Measurements from ENCODE around the gene GAPVD1.

The GAPVD1 gene

DNA sequence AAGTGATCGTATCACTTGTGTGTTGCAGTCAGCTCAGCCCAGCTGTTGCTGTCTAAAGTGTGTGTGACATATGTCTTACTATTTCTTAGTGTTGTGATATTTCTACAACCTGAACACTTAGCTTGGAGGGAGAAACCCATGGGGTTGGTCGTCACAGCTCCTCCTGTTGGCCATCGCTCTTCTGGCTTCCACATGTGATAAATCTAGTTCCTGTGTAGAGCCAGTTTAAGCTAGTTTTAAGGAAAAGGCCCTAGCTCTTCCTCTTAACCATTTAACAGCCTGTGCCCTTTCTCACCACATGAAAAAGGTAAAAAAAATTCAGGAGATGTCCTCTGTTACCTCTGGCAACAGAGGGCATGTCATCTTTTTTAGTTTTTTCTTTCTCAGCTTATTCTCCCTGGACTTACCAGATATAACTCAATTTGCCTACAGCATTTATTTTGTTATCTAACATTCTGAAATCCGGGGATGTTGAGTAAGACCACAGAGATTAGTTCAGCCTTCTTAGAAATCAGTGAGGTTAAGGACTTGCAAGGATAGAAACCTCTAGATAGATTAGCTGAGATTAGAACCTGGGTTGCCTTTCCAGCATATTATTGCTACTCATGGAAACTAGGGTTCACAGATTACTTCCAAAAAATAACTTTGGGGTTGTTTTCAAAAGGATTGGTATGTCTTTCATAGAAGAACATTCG is 100.4 kb downstream of the GAPVD1 start:
- peaks cover 66% of the 10 kb centered on the region for H3K36me3 ChIP-seq (ENCODE audit: insufficient read depth, low read length)
- TF ChIP-seq, protein P1, sequence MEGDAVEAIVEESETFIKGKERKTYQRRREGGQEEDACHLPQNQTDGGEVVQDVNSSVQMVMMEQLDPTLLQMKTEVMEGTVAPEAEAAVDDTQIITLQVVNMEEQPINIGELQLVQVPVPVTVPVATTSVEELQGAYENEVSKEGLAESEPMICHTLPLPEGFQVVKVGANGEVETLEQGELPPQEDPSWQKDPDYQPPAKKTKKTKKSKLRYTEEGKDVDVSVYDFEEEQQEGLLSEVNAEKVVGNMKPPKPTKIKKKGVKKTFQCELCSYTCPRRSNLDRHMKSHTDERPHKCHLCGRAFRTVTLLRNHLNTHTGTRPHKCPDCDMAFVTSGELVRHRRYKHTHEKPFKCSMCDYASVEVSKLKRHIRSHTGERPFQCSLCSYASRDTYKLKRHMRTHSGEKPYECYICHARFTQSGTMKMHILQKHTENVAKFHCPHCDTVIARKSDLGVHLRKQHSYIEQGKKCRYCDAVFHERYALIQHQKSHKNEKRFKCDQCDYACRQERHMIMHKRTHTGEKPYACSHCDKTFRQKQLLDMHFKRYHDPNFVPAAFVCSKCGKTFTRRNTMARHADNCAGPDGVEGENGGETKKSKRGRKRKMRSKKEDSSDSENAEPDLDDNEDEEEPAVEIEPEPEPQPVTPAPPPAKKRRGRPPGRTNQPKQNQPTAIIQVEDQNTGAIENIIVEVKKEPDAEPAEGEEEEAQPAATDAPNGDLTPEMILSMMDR (IDR thresholded peaks at IDR 0.05; ENCODE audit: borderline replicate concordance, extremely low read depth, low read length, poor library complexity, severe bottlenecking), result peak; percentile 33
- no peak for TF ChIP-seq EZH2 (IDR thresholded peaks at IDR 0.05; ENCODE audit: borderline replicate concordance, low read depth, low read length, severe bottlenecking)
- no peaks in the 10 kb centered on the region for H4K20me1 ChIP-seq (ENCODE audit: insufficient read depth, low read length)
- no peak overlapping the region for H3K27ac ChIP-seq (ENCODE audit: low read length)
- H3K27me3 ChIP-seq (ENCODE audit: insufficient read depth, low read length, poor library complexity), result no peaks in the 10 kb centered on the region
- H2AFZ ChIP-seq (ENCODE audit: low read depth, low read length), result no peak overlapping the region
- peak; percentile 10 for DNase-seq
- no peaks in the 10 kb centered on the region for H3K79me2 ChIP-seq (ENCODE audit: insufficient read depth, low read length)
- ATAC-seq (ENCODE audit: insufficient read depth, low read depth), result peak; percentile 48; the same call in 2 of the 3 replicates
- no peak overlapping the region for H3K4me2 ChIP-seq (ENCODE audit: insufficient read depth, low read length)
- no peak overlapping the region for H3K9ac ChIP-seq (ENCODE audit: low read depth, low read length)
- H3K9me3 ChIP-seq (ENCODE audit: insufficient read depth, low read length, severe bottlenecking), result no peaks in the 10 kb centered on the region
- no peaks in the 10 kb centered on the region for H3K4me1 ChIP-seq (ENCODE audit: insufficient read depth, low read length)
- H3K4me3 ChIP-seq (ENCODE audit: low read depth in 1 of 2, low read length in 2 of 2), result no peak overlapping the region

DNA sequence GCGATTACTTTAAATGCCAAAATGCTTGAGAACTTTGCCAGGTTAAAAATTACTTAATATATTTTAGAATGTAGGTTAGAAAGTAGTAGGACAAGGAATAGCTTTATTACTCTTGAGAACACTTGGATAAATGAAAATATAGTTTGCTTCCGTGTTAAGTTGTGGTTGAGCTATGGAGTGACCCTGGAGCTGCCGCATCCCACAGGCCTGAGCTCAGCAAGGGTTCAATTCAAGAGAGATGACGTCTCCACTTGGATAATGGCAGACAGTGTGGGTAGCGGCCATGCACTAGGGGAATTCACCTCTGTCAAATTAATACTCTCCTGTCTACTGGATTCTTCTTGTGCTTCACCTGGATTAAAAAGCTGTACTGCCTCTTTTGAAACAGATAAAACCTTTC is 105.0 kb downstream of the GAPVD1 start:
- Histone ChIP-seq H3K4me2 (ENCODE audit: insufficient read depth, low read length) (no peak overlapping the region), H3K36me3 (ENCODE audit: insufficient read depth, low read length) (peaks cover 31% of the 10 kb centered on the region; the same call in 1 of the 2 replicates), H3K9me3 (ENCODE audit: insufficient read depth, low read length, severe bottlenecking) (no peaks in the 10 kb centered on the region), H3K27ac (ENCODE audit: low read length) (no peak overlapping the region), H3K4me3 (ENCODE audit: low read depth in 1 of 2, low read length in 2 of 2) (no peak overlapping the region), H2AFZ (ENCODE audit: low read depth, low read length) (no peak overlapping the region), H3K9ac (ENCODE audit: low read depth, low read length) (no peak overlapping the region), H4K20me1 (ENCODE audit: insufficient read depth, low read length) (no peaks in the 10 kb centered on the region), H3K4me1 (ENCODE audit: insufficient read depth, low read length) (no peaks in the 10 kb centered on the region), H3K79me2 (ENCODE audit: insufficient read depth, low read length) (no peaks in the 10 kb centered on the region), H3K27me3 (ENCODE audit: insufficient read depth, low read length, poor library complexity) (no peaks in the 10 kb centered on the region)
- ATAC-seq (ENCODE audit: insufficient read depth, low read depth) (no peak), DNase-seq (no peak)
- TF ChIP-seq, protein P1 (IDR thresholded peaks at IDR 0.05; ENCODE audit: borderline replicate concordance, extremely low read depth, low read length, poor library complexity, severe bottlenecking), result no peak
- TF ChIP-seq EZH2 (IDR thresholded peaks at IDR 0.05; ENCODE audit: borderline replicate concordance, low read depth, low read length, severe bottlenecking), result no peak

DNA sequence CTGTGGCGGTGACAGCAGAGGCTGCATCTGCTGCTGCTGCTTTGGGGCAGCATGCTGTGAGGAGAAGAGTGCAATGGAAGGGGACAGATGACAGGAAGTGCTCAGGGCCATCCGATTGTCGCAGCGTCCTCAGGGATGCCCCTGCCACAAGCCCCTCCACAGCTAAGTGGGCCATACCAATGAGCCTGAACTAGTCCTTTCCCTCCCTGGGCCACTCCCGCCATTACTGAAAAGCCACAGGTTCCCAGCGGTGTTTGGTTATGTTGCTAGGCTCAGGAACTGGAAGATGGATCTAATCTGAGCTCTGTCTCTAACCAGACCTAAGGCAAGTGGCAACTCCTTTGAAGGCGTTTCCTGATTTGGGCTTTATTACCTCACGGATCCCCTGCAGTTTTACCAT is 109.2 kb downstream of the GAPVD1 start:
- no peak for ATAC-seq (ENCODE audit: insufficient read depth, low read depth)

More for the DNA sequence above, 109.2 kb downstream of the GAPVD1 start:
- Histone ChIP-seq H3K27me3 (ENCODE audit: insufficient read depth, low read length, poor library complexity) (peaks cover 7% of the 10 kb centered on the region), H4K20me1 (ENCODE audit: insufficient read depth, low read length) (no peaks in the 10 kb centered on the region), H3K9me3 (ENCODE audit: insufficient read depth, low read length, severe bottlenecking) (no peaks in the 10 kb centered on the region), H3K36me3 (ENCODE audit: insufficient read depth, low read length) (no peaks in the 10 kb centered on the region), H3K4me2 (ENCODE audit: insufficient read depth, low read length) (no peak overlapping the region), H2AFZ (ENCODE audit: low read depth, low read length) (no peak overlapping the region), H3K9ac (ENCODE audit: low read depth, low read length) (no peak overlapping the region), H3K27ac (ENCODE audit: low read length) (no peak overlapping the region), H3K79me2 (ENCODE audit: insufficient read depth, low read length) (no peaks in the 10 kb centered on the region), H3K4me3 (ENCODE audit: low read depth in 1 of 2, low read length in 2 of 2) (no peak overlapping the region), H3K4me1 (ENCODE audit: insufficient read depth, low read length) (peaks cover 12% of the 10 kb centered on the region)
- TF ChIP-seq EZH2 (IDR thresholded peaks at IDR 0.05; ENCODE audit: borderline replicate concordance, low read depth, low read length, severe bottlenecking), result no peak
- TF ChIP-seq, protein P1 (IDR thresholded peaks at IDR 0.05; ENCODE audit: borderline replicate concordance, extremely low read depth, low read length, poor library complexity, severe bottlenecking), result no peak
- no peak for DNase-seq

All from DND-41 (cell line).